ENCODE data around the gene HSFX3.

DNA sequence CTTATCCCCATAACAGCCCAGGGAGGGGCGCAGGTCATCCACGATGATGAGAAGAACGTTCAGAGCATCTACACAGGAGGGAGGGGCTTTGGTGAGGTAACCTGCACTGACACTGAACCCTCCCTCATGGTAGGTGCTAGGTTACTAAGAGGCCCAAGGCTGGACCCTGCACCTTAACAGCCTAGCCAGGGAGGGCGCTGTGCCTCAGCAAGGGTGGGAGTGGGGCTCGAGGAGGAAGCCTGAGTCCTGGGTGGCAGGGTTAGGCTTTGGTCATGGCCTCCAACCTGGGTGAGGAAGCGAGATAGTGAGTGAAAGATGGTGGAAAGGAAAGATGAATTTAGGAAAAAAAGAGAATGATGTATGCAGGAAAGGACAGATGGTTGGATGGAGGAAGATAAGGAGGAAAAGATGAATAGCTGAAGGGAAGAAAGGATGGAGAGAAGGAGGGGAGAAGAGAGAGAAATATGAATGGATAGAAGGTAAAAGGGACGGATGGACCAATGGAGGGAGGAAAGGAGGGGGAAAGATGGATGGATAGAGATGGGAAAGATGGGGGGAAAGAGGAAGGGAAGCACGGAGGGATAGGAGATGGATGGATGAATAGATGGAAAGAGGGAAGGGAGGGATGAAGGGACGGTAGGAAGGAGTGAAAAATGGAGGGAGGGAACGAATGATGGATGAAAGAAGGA, 45.4 kb downstream of the HSFX3 start:
- TF ChIP-seq GATA2 (IDR thresholded peaks at IDR 0.05; ENCODE audit: low read depth, low read length) = no peak
- no peak for TF ChIP-seq GATA3 (IDR thresholded peaks at IDR 0.05; ENCODE audit: low read depth, low read length)
